DOHH2 (cell line): Measurements from ENCODE around the gene EFCAB9.

Experiments
- CTCF ChIP-seq: fragments of 200-600 bp; sonication (generic); IDR thresholded peaks from one replicate; pipeline ENCODE4 v1.5.1; 2014; ENCODE audit warnings: antibody characterized with exemption, mild to moderate bottlenecking, low read depth, low read length; ENCODE audit not compliant: poor library complexity, severe bottlenecking
- EZH2phosphoT487 ChIP-seq: fragments of 200-600 bp; sonication (generic); IDR thresholded peaks from 2 replicates; pipeline ENCODE4 v1.6.1; 2017; ENCODE audit warnings: borderline replicate concordance, mild to moderate bottlenecking, antibody characterized with exemption, low read length, moderate library complexity, mixed read lengths

GRCh38 chr5:172175263-172175719, 18.7 kb upstream of the EFCAB9 start:
- no peak for TF ChIP-seq CTCF
- TF ChIP-seq EZH2phosphoT487: no peak
